NT2/D1 (cell line): Measurements from ENCODE around the gene ATCAY.

Experiments
- SUZ12 ChIP-seq: IDR thresholded peaks from 2 replicates; pipeline ENCODE4 v1.6.1; 2011; ENCODE audit not compliant: insufficient read length, insufficient read depth; ENCODE audit errors: extremely low read depth
- YY1 ChIP-seq: IDR thresholded peaks from 2 replicates; pipeline ENCODE4 v1.6.1; 2011; ENCODE audit not compliant: insufficient read length, insufficient read depth
- ZNF274 ChIP-seq: IDR thresholded peaks from 2 replicates; pipeline ENCODE4 v1.6.1; 2011; ENCODE audit warnings: mild to moderate bottlenecking, low read depth, low read length

GRCh38 chr19:3868770-3869456 lies 11.6 kb upstream of the ATCAY start, which contains the start of gene ZFR2:
- TF ChIP-seq YY1: peak; percentile 37
- no peak for TF ChIP-seq ZNF274
- TF ChIP-seq SUZ12: no peak
